ENCODE data around the gene LMAN2L.

LMAN2L gene

GRCh38 chr2:96739633-96740428, at the start of gene LMAN2L:
LMAN2L (minus strand) TSS chr2:96740064; CDS start chr2:96740040, 24 bp downstream.
- DNase-seq (ENCODE audit: low spot score) = peak; percentile 98

- DNase-seq (ENCODE audit: low spot score) = no peak
These were observed 49.4 kb upstream of the LMAN2L start for GRCh38 chr2:96789245-96789617.

GRCh38 chr2:96788442-96789244, 48.8 kb upstream of the LMAN2L start:
- no peak for DNase-seq (ENCODE audit: low spot score)

GRCh38 chr2:96787411-96787810, 47.5 kb upstream of the LMAN2L start:
- no peak for DNase-seq (ENCODE audit: low spot score)

- no peak for DNase-seq (ENCODE audit: low spot score)
These were observed 43.5 kb upstream of the LMAN2L start for GRCh38 chr2:96783388-96783787.

GRCh38 chr2:96775160-96775559, 35.3 kb upstream of the LMAN2L start:
- no peak for DNase-seq (ENCODE audit: low spot score)

GRCh38 chr2:96773922-96774321, 34.1 kb upstream of the LMAN2L start:
- DNase-seq (ENCODE audit: low spot score) = no peak

GRCh38 chr2:96772903-96773671, 33.2 kb upstream of the LMAN2L start:
- no peak for DNase-seq (ENCODE audit: low spot score)

- no peak for DNase-seq (ENCODE audit: low spot score)
These were observed 32.1 kb upstream of the LMAN2L start for GRCh38 chr2:96771796-96772618.

GRCh38 chr2:96770442-96771202, 30.8 kb upstream of the LMAN2L start:
- DNase-seq (ENCODE audit: low spot score) = no peak

GRCh38 chr2:96769814-96770213, 29.9 kb upstream of the LMAN2L start:
- no peak for DNase-seq (ENCODE audit: low spot score)

- no peak for DNase-seq (ENCODE audit: low spot score)
These were observed 28.3 kb upstream of the LMAN2L start for GRCh38 chr2:96768083-96768561.

- DNase-seq (ENCODE audit: low spot score) = no peak
These were observed 27.4 kb upstream of the LMAN2L start for GRCh38 chr2:96767135-96767871.

- no peak for DNase-seq (ENCODE audit: low spot score)
These were observed 24.4 kb upstream of the LMAN2L start for GRCh38 chr2:96764253-96764637.

- DNase-seq (ENCODE audit: low spot score) = peak; percentile 55
These were observed 23.8 kb upstream of the LMAN2L start for GRCh38 chr2:96763511-96764252.

- DNase-seq (ENCODE audit: low spot score) = peak; percentile 28
These were observed 22.9 kb upstream of the LMAN2L start for GRCh38 chr2:96762529-96763311.

- no peak for DNase-seq (ENCODE audit: low spot score)
These were observed 21.3 kb upstream of the LMAN2L start for GRCh38 chr2:96760986-96761832.
